PFSK-1 (cell line): ENCODE results near the gene WDR82.

ENCODE experiments used
- POLR2AphosphoS5 ChIP-seq: IDR thresholded peaks from 2 replicates; pipeline ENCODE4 v1.6.1; 2012; ENCODE audit warnings: low read depth, mild to moderate bottlenecking, control low read depth, low read length, moderate library complexity
- REST ChIP-seq, 2 experiments: IDR thresholded peaks; 2 replicates each; pipeline versions ENCODE4 v1.6.1 to v1.8.0; 2011 to 2012; ENCODE audit warnings: low read depth in 2 of 2, low read length in 2 of 2, control low read depth in 1 of 2, inconsistent platforms in 1 of 2, mild to moderate bottlenecking in 1 of 2, moderate library complexity in 1 of 2; ENCODE audit not compliant: insufficient read depth in 1 of 2
- SIN3A ChIP-seq: IDR thresholded peaks from 2 replicates; pipeline ENCODE4 v1.6.1; 2012; ENCODE audit warnings: mild to moderate bottlenecking, low read length, moderate library complexity, borderline replicate concordance; ENCODE audit not compliant: insufficient read depth
- TAF1 ChIP-seq: IDR thresholded peaks from 2 replicates; pipeline ENCODE4 v1.6.1; 2012; ENCODE audit warnings: low read length, control low read depth, borderline replicate concordance; ENCODE audit not compliant: insufficient read depth

- TF ChIP-seq POLR2AphosphoS5 (no peak), TAF1 (no peak), REST (IDR thresholded peaks at IDR 0.05; ENCODE audit: insufficient read depth in 1 of 2, low read depth in 2 of 2, low read length in 2 of 2) (no peak), SIN3A (no peak)
These were observed 50.2 kb downstream of the WDR82 start for GRCh38 chr3:52228266-52228665.
